Stimulated activated CD4-positive, alpha-beta T cell treated with anti-CD3 and anti-CD28 coated beads, TNF-alpha, amount 100 ng/mL, for 1 hour (primary cell): ENCODE measurements around the gene PRSS16.

Experiments used
- DNase-seq, 3 donors: peaks; one replicate each; pipeline ENCODE4 v3.0.0-alpha.2; 2020; ENCODE audit warnings: low read depth in 3 of 3, low spot score in 1 of 3

PRSS16 gene

GRCh38 chr6:27283279-27283678 is 35.8 kb downstream of the PRSS16 start:
- no peak for DNase-seq

GRCh38 chr6:27286141-27286540 is 38.6 kb downstream of the PRSS16 start:
- no peak for DNase-seq

DNA sequence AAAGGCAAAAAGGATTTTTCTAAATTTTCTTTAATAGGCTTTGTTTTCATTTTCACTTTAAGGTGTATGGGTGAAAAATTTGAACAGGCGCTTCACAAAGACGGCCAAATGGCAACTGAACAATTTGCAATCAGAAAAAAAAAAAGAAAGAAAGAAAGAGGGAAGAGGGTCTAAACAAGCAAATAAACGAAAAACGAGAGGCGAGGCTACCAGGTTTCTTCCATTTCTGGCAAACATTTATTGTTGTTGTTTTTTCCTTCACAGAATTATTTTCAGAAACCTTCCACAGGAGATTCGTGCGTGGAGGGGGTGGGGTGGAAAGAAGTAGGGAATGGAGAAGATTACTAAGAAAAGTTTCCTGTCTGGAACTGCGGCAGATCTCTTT is 40.2 kb downstream of the PRSS16 start:
- no peak for DNase-seq

GRCh38 chr6:27288136-27289044 is 40.9 kb downstream of the PRSS16 start:
- DNase-seq: no peak

GRCh38 chr6:27290065-27290849 is 42.8 kb downstream of the PRSS16 start:
- DNase-seq: no peak

DNA sequence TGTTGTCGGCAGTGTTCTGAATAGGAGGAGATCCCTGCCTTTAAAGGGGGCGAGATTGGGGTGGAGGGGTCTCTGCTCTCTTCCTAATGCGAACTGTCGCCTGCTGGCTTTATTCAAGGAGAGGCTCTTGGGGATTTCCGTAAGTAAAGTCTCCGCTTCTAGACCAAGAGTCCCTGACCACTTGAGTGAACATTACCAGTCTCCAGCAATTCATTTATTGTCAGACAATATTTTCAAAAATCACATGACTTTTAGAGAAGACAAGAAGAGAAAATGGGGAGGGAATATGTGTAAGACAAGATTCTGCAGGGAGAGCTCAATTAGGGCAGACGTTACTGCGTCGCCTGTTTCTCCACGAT is 43.3 kb downstream of the PRSS16 start:
- DNase-seq: no peak

DNA sequence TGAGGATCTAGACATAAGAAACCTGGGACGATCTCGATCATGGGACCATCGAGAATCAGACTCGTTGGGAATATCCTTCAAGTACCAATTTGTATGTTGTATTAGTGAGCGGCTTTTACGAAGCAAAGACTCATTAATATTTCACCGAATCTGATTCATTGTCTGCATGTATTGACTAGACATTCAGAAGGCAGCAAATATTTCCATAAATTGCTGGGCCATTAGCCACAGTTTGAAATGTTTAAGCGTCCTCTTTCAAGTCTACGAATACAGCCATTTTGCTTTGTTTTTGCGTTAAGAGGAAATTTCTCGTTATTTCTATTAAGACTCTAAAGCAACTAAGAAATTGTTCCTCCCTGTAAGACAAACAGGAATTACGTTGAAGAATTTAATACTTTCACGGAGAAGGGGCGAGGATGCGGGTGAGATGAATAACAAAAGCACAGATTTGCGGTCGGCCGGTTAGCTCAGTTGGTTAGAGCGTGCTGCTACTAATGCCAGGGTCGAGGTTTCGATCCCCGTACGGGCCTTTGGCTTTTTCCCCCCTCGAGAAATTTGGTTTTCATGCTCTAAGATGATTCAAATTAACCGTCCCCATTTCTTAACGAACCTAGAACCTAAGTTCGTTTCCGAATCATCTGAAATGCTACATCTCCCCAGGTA is 46.1 kb downstream of the PRSS16 start:
- DNase-seq: no peak

- DNase-seq: no peak
Observed at GRCh38 chr6:27294409-27294808, 46.9 kb downstream of the PRSS16 start.

GRCh38 chr6:27295301-27296079 is 48.0 kb downstream of the PRSS16 start:
- DNase-seq: no peak

GRCh38 chr6:27296106-27296783 is 48.7 kb downstream of the PRSS16 start:
- no peak for DNase-seq

GRCh38 chr6:27297484-27297856 is 50.0 kb downstream of the PRSS16 start:
- no peak for DNase-seq

- no peak for DNase-seq
Observed at GRCh38 chr6:27297857-27298730, 50.6 kb downstream of the PRSS16 start.

DNA sequence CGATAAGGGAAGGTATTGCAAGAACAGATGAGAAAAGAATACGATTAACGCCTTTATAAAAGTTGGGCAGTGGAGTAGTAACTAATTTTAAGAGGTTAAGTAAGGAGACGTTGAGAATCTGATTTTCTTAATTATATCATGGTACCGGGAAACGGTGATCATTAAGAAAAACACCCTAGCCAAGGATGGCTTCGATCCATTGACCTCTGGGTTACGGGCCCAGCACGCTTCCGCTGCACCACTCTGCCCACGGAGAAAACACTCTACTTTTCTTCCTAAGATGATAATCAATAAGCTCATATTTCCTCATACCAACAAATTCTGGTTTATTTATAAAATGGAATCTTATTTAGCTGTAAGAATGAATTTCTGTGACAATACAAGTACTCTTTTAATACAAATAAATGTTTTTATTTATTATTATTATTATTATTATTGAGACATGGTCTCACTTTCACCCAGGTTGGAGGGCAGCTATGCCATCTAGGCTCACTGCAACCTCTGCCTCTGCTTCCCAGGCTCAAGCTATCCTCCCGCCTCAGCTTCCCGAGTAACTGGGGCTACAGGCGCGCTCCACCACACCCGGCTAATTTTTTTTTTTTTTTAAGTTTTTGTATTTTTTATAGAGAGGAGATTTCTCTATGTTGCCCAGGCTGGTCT is 56.2 kb downstream of the PRSS16 start:
- no peak for DNase-seq
